RPMI8226 (cell line): ENCODE data around the gene CNTNAP2.

ENCODE experiments used
- DNase-seq: peaks from one replicate; pipeline ENCODE4 v3.0.0-alpha.2; 2015

The CNTNAP2 gene

DNA sequence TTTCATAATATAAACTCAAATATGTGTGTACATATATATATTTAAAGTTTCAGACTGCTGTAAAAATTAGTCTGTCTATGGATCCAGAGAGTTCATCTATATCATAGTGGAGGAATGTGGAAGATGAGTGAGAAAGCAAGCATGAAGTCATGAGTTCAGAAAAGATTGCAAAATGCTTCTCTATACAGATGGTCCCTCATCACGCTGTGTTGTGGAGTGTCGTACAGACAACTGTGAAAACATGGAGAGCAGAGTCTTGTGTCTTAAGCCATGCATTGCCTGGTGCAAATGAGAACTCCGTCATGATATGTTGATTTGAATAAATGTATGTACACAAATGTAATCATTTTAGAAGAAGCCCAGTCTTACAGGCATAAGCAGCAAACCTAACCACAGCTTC, 316.9 kb downstream of the CNTNAP2 start:
- DNase-seq = no peak

GRCh38 chr7:146443102-146443501, 326.5 kb downstream of the CNTNAP2 start:
- DNase-seq = no peak

GRCh38 chr7:146449625-146450024, 333.0 kb downstream of the CNTNAP2 start:
- DNase-seq = no peak

- DNase-seq = no peak
Observed at GRCh38 chr7:146455091-146455655, 338.6 kb downstream of the CNTNAP2 start.

- no peak for DNase-seq
Observed at GRCh38 chr7:146479040-146479439, 362.4 kb downstream of the CNTNAP2 start.

DNA sequence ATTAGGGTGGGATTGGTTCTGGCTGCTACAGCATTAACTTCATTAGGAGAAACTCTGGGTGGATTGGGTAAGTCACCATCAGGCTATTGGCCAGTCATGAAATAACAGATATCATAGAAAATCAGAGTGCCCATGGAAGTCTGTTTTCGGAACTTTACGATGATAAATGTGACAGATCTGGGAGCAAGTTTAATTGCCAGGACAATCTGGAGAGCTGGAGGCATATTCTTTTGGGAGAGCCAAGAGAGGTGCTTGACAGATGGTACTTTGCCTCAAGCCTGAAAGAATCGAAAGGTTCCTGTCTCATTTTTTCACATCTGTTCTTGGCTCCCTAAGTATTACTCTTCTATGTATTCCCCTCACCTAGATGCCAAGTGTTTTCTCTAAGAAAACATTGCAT, 369.9 kb downstream of the CNTNAP2 start:
- no peak for DNase-seq

DNA sequence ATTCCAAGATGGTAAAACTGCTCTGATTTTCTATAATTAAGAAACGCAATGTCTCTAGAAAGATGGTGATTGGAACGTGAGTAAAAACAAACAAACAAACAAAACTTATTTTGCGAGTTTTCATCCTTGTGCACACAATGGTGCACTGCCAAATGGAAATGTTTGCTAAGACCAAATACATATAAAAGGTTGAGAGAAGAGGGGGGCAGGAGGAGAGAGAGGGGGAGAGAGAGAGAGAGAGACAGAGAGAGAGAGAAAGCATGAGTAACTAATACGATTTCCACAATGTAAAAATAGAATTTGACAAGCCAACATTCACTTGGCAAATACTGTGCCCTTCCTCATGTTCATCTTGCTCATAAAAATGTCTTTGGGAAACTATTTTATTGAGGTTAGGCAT, 375.4 kb downstream of the CNTNAP2 start:
- DNase-seq = no peak

DNA sequence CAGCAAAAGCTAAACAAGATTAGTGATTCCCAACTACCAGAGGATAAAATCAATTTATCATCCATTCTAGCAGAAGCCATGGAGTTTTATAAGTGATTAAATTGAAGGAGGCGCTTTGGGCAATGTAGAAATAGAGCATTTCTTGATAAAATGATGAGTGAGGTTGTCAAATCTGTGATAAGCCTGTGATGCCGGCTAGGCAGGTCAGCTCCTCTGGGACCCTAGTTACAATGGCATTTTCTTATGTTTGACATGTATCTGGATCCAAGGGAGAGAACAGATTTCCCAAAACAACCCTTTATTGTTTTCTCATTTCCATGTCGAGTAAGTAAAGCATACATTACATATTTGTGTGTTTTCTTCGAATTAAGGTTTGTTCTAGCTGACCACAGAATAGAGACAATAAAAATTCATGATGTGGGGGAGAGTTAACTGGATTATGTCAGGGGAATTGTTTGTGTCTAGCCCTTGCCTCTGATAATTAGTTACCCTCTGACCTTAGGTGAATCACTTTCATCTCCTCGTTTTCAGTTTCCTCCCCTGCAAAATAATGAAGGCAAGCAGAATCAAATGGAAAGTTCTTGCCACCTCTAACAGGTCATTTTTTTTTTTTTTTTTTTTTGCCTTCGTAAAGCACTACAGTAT, 378.5 kb downstream of the CNTNAP2 start:
- DNase-seq = no peak

DNA sequence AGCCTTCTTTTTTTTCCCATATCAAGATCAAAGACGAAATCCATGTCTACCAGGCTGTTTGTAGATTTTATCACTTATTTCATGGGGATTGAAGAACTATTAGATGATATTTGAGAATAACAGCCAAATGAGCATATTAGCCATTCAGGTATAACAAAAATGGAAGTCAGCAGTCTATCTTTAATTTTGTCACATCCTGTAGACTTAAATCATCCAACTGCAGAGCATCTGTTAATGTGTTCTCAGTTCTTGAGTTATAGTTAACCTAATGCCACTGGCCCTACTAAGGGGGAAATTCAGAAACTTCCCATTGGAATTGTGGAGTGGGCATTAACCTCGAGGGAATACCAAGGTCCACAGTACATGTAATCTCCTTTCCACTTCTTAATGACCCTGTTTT, 380.1 kb downstream of the CNTNAP2 start:
- DNase-seq = no peak

- DNase-seq = no peak
Observed at GRCh38 chr7:146499970-146500369, 383.4 kb downstream of the CNTNAP2 start.

GRCh38 chr7:146503844-146504243, 387.2 kb downstream of the CNTNAP2 start:
- DNase-seq = no peak

DNA sequence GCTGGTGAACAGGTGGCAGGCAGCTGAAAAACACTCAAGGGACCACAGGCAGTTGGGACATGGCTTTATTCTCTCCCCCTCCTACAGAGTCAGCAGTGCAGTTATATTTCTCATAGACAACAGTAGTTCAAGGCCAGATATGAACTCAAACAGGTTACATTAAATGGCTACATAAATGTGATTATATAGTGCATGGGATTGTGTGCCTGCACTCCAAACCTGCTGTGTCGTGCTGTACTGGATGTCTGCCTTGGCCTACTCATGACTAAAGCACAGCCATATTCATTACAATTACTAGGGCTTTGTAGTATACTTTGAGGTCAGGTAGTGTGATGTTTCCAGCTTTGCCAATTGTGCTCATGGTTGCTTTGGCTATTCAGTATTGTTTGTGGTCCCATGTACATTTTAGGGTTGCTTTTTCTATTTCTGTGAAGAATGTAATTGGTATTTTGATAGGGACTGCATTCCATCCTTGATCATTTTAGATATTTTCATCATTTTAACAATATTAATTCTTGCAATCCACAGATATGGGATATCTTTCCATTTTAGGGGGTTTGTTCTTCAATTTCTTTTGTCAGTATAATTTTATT, 393.6 kb downstream of the CNTNAP2 start:
- DNase-seq = no peak

DNA sequence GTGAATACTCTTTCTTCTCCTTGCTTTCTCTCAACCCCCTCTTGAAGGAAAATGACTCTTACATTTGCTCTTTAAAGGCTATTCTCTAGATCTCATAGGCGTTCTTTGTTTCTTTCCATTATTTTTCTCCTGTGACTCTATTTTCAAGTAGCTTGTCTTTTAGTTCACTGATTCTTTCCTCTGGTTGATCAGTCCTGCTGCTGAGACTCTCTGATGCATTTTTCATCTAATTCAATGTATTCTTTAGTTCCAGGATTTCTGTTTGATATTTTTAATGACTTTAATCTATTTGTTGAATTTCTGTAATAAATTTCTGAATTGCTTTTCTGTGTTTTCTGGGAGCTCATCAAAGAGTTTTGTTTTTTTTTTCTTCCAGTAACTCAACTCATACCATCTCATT, 397.7 kb downstream of the CNTNAP2 start:
- DNase-seq = no peak

GRCh38 chr7:146528581-146528980, 412.0 kb downstream of the CNTNAP2 start:
- DNase-seq = no peak

- DNase-seq = peak; percentile 90
Observed at GRCh38 chr7:146539836-146540235, 423.2 kb downstream of the CNTNAP2 start.

DNA sequence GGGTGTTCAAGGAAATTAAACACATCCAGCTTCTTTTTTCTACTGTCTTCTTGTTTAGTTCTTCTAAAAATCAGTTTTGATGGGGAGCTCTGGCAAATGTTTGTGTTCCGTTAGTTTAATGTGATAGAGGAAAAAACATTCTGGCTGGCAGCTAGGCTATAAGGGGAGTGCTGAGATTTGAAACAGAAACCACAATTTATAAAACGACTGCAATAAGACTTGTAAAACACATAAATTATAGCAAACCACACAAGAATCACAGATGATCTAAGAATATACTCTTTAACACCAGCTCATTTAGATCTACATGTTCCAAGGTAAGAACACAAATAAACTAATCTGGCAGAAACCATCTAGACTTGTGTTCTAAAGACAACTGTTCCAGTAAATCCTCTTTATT, 425.5 kb downstream of the CNTNAP2 start:
- DNase-seq = no peak

DNA sequence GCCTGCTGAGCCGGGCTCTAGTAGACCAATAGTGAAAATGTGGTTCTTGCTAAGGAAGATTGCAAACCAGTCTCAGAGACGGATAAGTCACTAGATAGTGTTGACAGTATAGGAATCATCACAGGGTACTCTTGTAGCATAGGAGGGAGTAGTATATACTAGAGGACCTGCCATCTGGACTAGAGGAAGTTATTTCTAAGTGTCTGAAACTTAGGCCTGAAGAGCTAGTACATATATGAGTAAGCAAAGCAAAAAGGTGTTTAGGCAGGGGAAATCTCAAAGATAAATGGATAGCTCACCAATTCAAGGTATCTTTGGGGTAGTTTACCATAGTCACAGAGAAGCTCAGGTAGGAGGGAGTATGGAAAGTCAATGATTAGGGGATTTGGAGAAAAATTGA, 428.1 kb downstream of the CNTNAP2 start:
- DNase-seq = no peak

- DNase-seq = no peak
Observed at GRCh38 chr7:146548816-146549215, 432.2 kb downstream of the CNTNAP2 start.

- DNase-seq = peak; percentile 34
Observed at GRCh38 chr7:146554556-146554955, 438.0 kb downstream of the CNTNAP2 start.

GRCh38 chr7:146557971-146558469, 441.4 kb downstream of the CNTNAP2 start:
- DNase-seq = peak; percentile 69

DNA sequence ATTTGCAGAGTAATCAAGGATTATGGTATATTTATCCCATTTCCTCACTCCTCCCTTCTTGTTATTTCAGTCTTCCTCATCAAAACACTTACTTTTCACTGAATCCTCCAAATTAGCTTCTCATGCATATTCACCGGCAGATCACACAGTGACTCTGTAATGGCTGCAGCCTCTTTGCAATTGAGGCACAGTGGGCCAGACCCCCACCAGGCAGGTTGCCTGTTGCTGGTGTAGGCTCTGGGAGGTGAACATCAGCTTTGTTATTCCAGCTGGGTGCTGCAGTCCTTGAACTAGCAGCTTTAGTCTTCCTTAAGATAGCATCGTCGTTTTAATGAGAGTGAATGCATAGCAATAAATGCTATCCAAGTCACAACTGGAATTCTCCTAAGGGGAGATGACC, 449.3 kb downstream of the CNTNAP2 start:
- no peak for DNase-seq

DNA sequence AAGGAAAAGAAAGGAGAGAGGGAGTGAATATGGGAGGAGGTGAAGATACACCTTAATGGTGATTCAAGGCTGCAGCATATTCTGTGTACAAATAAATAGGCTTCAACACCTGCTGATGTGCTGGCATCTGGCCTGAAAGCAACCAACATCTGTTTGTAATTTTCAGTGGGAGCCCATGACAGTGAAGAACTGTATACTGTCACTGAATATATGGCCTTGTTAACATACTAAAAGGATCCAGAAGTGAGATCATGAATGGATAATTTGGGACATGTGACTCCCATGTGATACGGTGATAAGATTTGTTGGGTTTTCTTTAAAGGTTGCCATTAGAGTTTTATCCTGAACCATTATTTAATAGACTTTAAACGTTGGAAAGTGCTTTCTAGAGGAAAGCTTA, 459.3 kb downstream of the CNTNAP2 start:
- peak; percentile 19 for DNase-seq

- no peak for DNase-seq
Observed at GRCh38 chr7:146591976-146592375, 475.4 kb downstream of the CNTNAP2 start.

DNA sequence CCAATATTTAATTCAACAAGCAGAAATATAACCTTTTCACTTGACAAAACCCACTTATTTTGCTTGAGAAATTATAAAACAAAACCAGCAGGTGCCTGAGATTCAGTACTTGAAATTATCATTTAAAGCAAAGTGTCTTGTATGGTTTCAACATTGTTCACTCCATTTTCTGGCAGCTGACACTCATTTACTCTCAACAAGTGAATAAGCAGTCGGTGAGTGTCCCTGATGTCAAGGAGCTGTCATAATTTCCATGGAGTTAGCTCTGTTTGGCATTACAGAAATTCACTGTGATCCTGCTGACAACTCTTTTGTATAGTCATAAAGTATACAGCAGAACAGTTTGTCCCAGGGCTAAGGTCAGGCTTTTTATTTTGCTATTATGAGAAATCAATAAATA, 490.0 kb downstream of the CNTNAP2 start:
- DNase-seq = no peak

GRCh38 chr7:146619641-146620040, 503.0 kb downstream of the CNTNAP2 start:
- DNase-seq = no peak
